Adipose tissue (tissue), 3 donors: ENCODE results near the gene CDKL1. TPM values are rescaled to one million over a fixed set of nuclear protein-coding genes. Genes with fewer than 3 reads are reported as not detected.
"Not testable (repeated sequence)": the region's sequence is repeated elsewhere in the genome, so short reads cannot be mapped to it uniquely, and the experiment has no call there.

Experiments used
- H3K27ac ChIP-seq: one replicate; pipeline ENCODE4 v1.5.1; 2013; ENCODE audit warnings: low read depth, low read length
- WGBS, 3 donors: extraction: QIAGEN DNeasy Blood & Tissue Kit; methylation state at CpG; one replicate each; pipeline ENCODE4 v1.1.7; 2013; 5-methylcytosine and 5-hydroxymethylcytosine counted together
- polyA plus RNA-seq, 3 donors: library from polyadenylated mRNA; stranded (reverse); fragments of 200-250 nt; gene quantifications; one replicate each; pipeline ENCODE4 v1.2.3, GENCODE V29; 2013
- donor health status: healthy with polysubstance abuse.
- donor health status: Bipolar disorder and iron deficiency.
- donor health status: healthy.

Gene CDKL1
- polyA plus RNA-seq, 3 donors: 1.2 to 9.7 (median 5.0) TPM

- H3K27ac ChIP-seq: no peak overlapping the region
- 95 to 97% (median 96%) methylated on average over 5 of the region's 5 CpGs for WGBS, 3 donors
These were observed 2.0 kb downstream of the CDKL1 start for GRCh38 chr14:50394713-50395112.

GRCh38 chr14:50389668-50390441 is 6.8 kb downstream of the CDKL1 start:
- H3K27ac ChIP-seq: no peak overlapping the region
- WGBS, 3 donors: 69 to 93% (median 86%) methylated on average over 9 of the region's 9 CpGs

GRCh38 chr14:50388256-50388931 is 8.3 kb downstream of the CDKL1 start:
- WGBS, 3 donors: 34 to 63% (median 59%) methylated on average over 9 of the region's 9 CpGs
- no peak overlapping the region for H3K27ac ChIP-seq

GRCh38 chr14:50387548-50387947 is 9.1 kb downstream of the CDKL1 start:
- WGBS, 3 donors: 96 to 100% (median 97%) methylated on average over 1 of the region's 1 CpG
- no peak overlapping the region for H3K27ac ChIP-seq

GRCh38 chr14:50383618-50384225 is 13.0 kb downstream of the CDKL1 start:
- 46 to 80% (median 73%) methylated on average over 3 of the region's 3 CpGs for WGBS, 3 donors
- H3K27ac ChIP-seq: no peak overlapping the region

- H3K27ac ChIP-seq: no peak overlapping the region
- WGBS, 3 donors: 56 to 95% (median 91%) methylated on average over 14 of the region's 14 CpGs
These were observed 14.8 kb downstream of the CDKL1 start for GRCh38 chr14:50381823-50382287.

GRCh38 chr14:50381008-50381407 is 15.7 kb downstream of the CDKL1 start:
- 92 to 100% (median 92%) methylated on average over 1 of the region's 1 CpG for WGBS, 3 donors

GRCh38 chr14:50380455-50380854 is 16.2 kb downstream of the CDKL1 start:
- WGBS, 3 donors: 94 to 97% (median 97%) methylated on average over 1 of the region's 1 CpG
- H3K27ac ChIP-seq: no peak overlapping the region

More at GRCh38 chr14:50381008-50381407, 15.7 kb downstream of the CDKL1 start:
- H3K27ac ChIP-seq: no peak overlapping the region

GRCh38 chr14:50379563-50379962 is 17.1 kb downstream of the CDKL1 start:
- 92 to 98% (median 95%) methylated on average over 2 of the region's 2 CpGs for WGBS, 3 donors

GRCh38 chr14:50377550-50378085 is 19.1 kb downstream of the CDKL1 start:
- H3K27ac ChIP-seq: no peak overlapping the region
- 63 to 84% (median 83%) methylated on average over 4 of the region's 4 CpGs for WGBS, 3 donors

More at GRCh38 chr14:50379563-50379962, 17.1 kb downstream of the CDKL1 start:
- H3K27ac ChIP-seq: no peak overlapping the region

GRCh38 chr14:50375760-50376159 is 20.9 kb downstream of the CDKL1 start:
- no peak overlapping the region for H3K27ac ChIP-seq
- WGBS, 3 donors: 87 to 96% (median 96%) methylated on average over 5 of the region's 5 CpGs

- WGBS, 3 donors: 81 to 98% (median 92%) methylated on average over 3 of the region's 3 CpGs
- H3K27ac ChIP-seq: no peak overlapping the region
These were observed 22.7 kb downstream of the CDKL1 start for GRCh38 chr14:50373959-50374358.

GRCh38 chr14:50371546-50371945 is 25.1 kb downstream of the CDKL1 start:
- no peak overlapping the region for H3K27ac ChIP-seq
- WGBS, 3 donors: 94 to 97% (median 96%) methylated on average over 3 to 4 of the region's 4 CpGs

- no peak overlapping the region for H3K27ac ChIP-seq
These were observed 30.1 kb downstream of the CDKL1 start for GRCh38 chr14:50366589-50366988.

GRCh38 chr14:50366115-50366514 is 30.6 kb downstream of the CDKL1 start:
- no peak overlapping the region for H3K27ac ChIP-seq
- 46 to 83% (median 75%) methylated on average over 3 of the region's 3 CpGs for WGBS, 3 donors

More at GRCh38 chr14:50366589-50366988, 30.1 kb downstream of the CDKL1 start:
- WGBS, 3 donors: 85 to 94% (median 88%) methylated on average over 4 of the region's 4 CpGs

- 74 to 86% (median 84%) methylated on average over 7 of the region's 7 CpGs for WGBS, 3 donors
- not testable (repeated sequence) for H3K27ac ChIP-seq
These were observed 31.1 kb downstream of the CDKL1 start for GRCh38 chr14:50365572-50365971.

- no peak overlapping the region for H3K27ac ChIP-seq
- 34 to 90% (median 82%) methylated on average over 1 of the region's 1 CpG for WGBS, 3 donors
These were observed 31.9 kb downstream of the CDKL1 start for GRCh38 chr14:50364792-50365191.

- WGBS, 3 donors: 7 to 71% (median 13%) methylated on average over 4 of the region's 4 CpGs
- H3K27ac ChIP-seq: no peak overlapping the region
These were observed 33.0 kb downstream of the CDKL1 start for GRCh38 chr14:50363714-50364111.
